ENCODE data around the gene KDM2B.

- TF ChIP-seq, protein P1, sequence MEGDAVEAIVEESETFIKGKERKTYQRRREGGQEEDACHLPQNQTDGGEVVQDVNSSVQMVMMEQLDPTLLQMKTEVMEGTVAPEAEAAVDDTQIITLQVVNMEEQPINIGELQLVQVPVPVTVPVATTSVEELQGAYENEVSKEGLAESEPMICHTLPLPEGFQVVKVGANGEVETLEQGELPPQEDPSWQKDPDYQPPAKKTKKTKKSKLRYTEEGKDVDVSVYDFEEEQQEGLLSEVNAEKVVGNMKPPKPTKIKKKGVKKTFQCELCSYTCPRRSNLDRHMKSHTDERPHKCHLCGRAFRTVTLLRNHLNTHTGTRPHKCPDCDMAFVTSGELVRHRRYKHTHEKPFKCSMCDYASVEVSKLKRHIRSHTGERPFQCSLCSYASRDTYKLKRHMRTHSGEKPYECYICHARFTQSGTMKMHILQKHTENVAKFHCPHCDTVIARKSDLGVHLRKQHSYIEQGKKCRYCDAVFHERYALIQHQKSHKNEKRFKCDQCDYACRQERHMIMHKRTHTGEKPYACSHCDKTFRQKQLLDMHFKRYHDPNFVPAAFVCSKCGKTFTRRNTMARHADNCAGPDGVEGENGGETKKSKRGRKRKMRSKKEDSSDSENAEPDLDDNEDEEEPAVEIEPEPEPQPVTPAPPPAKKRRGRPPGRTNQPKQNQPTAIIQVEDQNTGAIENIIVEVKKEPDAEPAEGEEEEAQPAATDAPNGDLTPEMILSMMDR (optimal IDR thresholded peaks at IDR 0.05 in 1 of 3, IDR thresholded peaks at IDR 0.05 in 1 of 3, conservative IDR thresholded peaks at IDR 0.05 in 1 of 3; ENCODE audit: extremely low read depth in 1 of 3, insufficient read depth in 2 of 3, low read length in 3 of 3), result no peak
- TF ChIP-seq EZH2 (IDR thresholded peaks at IDR 0.05; ENCODE audit: low read length), result no peak
Observed at GRCh38 chr12:121468499-121468801, 112.4 kb downstream of the KDM2B start.

All from keratinocyte (primary cell).